HS-5 (cell line): ENCODE data around the gene NF2.

ENCODE experiments used
- DNase-seq: peaks from one replicate; pipeline ENCODE4 v3.0.0-alpha.2; 2012; ENCODE audit warnings: low read depth

NF2 gene

DNA sequence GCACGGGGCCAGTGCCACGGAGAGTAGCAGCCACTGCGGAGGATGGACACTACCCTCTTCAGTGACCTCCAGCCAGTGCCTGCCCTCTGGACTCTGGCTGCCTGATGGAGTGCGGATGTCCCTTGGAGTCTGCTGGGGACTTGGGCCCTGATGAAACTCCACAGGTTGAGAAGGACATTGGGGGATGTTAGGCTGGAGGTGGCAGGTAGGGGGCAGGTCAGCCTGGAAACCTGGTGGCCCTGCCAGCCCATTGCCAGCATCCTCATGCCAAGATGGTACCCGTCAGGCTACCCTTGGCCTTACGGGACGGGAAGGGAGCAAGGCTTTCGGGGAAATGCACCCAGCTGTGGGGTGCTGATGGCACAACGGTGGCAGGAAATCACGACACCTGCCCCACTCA is 120.3 kb downstream of the NF2 start:
- DNase-seq, result no peak

- no peak for DNase-seq
Measured at GRCh38 chr22:29724843-29725242, 121.4 kb downstream of the NF2 start.

- DNase-seq, result no peak
Measured at GRCh38 chr22:29726106-29726505, 122.7 kb downstream of the NF2 start.

- no peak for DNase-seq
Measured at GRCh38 chr22:29726512-29727130, 123.2 kb downstream of the NF2 start.

- no peak for DNase-seq
Measured at GRCh38 chr22:29727131-29727523, 123.7 kb downstream of the NF2 start.

DNA sequence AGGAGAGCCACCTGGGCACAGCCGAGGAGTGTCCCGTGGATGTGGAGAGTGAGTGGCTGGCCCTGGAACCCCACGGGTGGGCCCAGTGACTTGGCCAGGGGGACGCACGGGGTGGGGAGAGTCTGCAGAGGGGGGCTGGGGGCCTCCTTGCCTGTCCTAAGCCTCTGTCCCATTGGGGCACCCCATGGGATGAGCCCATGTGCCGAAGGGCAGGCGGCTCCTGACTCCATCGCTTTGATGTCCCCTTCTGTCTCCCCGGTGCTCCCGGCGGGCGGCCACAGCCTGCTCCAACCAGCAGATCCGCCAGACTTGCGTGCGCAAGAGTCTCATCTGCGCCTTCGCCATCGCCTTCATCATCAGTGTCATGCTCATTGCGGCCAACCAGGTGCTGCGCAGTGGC is 125.7 kb downstream of the NF2 start:
- no peak for DNase-seq

DNA sequence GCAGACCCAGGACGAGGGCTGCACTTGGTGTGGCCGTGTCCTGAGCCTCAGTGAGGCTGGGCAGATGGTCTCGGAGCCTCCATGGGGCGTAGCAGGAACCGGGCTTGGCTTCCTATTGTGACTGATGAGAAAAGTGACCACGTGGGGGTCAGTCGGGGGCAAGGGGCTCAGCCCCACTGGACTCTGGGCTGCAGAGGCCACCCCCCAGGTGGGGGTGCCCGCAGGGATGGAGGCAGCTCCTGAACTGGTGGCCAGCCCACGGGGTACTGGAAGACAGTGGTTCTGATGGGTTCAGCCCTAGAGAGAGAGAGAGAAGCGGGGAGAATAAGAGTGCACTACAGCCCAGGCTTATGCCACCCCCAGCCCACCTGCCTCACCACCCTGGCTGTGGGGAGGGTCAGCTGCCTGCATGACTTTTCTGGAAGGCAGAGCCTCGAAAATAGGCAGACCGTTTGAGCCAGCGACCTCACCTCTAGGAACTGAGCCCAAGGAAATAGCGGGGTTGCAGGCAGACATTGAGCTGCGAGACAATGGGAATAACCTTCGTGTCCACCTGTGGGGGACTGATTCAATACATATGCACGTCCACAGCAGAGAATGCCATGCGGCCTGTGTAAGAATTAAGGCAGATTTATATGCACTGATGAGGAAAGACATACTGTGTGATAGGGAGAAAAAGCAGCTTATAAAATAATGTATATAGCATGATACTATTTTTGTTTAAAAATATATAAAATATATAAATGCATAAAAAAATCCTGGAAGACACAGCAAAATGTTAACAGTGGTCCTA is 127.8 kb downstream of the NF2 start:
- no peak for DNase-seq

DNA sequence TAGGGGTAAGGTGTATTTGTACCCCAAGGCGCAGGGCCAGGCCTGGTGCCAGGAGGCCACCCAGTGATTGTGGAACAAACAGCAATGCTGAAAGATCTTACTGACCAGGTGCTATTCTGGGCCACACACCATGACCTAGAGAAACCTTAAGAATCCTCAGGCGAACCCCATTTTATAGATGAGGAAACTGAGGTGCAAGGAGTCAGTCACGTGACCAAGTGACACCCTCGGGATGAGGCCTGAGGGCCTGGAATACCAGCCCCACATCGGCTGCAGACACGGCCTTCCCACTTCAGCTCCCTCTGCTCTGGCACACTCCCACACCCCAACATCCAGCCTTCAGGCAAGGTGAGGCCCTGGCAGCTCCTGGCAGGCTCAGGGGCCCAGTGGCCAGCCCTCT is 129.4 kb downstream of the NF2 start:
- DNase-seq, result no peak

DNA sequence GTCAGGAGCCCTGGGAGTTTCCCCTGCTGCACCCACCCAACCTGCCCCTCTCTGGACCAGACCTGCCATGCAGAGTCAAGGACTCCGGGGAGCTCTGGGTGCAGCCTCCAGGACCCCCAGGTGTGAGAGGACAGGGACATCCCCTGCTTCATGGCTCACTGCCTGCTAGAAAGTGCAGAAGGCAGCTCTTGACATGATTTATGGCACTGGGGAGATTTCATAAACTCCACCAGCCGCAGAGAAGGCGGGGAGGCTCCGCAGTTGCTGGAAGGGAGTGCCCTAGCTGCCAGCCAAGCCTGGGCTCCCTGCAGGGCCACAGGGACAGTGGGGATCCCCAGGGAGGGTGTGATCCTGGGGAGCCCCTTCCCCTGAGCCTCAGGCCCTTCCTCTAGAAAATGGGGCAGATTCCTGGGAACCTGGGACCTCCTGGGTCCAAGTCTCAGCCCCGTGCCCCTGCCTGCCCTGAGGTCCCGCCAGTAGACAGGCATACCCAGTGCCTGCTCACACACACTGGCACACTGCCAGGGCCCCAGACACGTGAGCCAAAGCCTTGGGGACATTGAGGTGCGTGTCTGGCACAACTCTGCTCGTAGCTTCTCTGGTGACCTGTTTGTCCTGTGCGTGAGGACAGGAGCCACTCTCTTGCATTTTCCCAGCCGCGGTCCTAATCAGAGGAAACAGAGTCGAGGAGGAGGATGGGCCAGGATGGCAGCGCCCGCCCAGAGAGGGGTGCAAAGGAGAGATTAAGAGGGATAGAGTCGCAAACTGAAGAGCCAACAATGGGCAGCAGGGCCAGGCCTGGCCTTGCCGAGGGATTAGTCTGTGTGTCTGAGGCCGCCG is 130.1 kb downstream of the NF2 start:
- no peak for DNase-seq

DNA sequence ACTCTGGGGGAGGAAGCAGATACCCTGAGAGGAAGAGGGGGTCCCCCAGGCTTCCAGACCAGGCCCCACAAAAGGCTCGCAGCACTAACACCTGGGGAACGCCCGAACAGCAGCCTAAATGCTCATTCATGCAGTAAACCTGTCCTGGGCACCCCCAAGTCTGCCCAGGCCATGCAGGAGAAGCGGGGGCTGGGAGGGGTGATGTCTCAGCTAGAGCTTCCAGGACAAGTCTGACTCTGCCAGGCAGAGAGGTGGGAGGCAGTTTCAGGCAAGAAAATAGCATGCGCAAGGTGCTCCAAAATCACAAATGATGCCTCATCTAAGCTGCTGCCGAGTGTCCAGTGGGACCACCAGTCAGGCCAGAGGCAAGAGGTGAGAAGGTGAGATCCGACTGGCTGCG is 131.0 kb downstream of the NF2 start:
- DNase-seq, result no peak

DNA sequence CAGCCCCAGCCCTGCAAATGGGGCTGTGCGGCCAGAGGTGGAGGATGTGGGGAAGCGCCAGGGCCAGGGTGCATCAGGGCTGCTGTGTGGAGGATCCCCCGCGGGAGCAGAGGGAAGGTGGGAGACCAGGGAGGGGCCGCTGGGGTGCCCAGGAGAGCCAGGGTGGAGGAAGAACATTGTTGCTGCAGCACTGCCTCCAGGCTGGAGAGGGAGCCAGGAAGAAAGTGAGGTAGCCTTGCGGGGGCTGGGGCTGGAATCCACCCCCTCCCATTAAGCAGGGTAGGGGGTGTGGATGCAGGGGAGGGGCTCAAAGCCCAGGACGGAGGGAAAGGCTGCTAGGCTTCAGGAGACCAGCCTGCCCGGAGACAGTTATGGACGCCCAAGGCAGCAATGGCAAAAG is 131.4 kb downstream of the NF2 start:
- DNase-seq, result no peak

DNA sequence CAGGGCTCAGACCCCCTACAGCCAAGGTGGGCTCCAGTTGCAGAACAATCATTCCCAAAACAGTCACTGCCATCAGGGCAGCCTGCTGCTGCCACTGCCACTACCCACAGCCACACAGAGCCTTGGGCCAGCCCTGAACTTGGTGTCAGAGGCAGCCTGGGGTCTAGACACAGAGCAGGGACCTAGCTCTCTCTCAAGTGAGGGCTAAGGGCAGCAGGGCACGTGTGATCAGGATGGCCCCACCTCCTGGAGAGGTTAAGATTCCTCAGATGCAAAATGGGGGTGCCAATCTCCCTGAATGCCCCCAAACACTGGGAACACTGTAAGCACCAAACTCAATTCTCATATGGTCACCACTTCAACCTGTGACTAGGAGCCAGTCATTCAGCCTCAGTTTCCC is 132.0 kb downstream of the NF2 start:
- no peak for DNase-seq

GRCh38 chr22:29737251-29738117 is 134.1 kb downstream of the NF2 start:
- DNase-seq, result no peak

DNA sequence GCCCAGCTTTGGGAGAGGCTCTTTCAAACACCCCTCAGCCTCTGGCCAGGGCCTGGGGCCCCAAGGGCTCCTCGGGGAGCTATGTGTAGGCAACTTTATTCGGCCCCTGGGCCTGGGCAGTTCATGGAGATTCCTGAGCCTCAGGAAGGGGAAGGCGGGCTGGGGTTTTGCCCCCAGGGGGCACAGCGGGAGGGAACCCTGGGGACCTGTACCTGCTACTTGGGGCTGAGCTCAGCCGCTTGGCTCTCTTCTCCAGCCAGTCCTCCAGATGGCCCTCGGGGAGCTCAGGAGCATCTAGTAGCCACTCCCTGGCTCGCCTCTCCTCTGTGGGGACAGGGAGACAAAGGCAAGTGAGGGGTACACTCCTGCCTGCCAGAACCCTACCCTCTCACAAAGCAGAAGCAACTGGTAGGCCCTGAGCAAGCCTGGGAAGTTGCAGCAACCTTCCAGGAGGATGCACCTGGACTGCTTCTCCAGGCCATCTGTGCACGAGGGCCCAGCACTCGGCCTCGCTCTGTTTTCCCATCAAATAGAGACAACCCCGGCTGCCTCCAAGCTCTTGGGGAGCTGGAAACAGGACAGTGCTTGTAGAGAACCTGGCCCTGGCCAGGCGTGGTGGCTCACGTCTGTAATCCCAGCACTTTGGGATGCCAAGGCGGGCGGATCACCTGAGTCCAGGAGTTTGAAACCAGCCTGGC is 134.8 kb downstream of the NF2 start:
- DNase-seq, result no peak

DNA sequence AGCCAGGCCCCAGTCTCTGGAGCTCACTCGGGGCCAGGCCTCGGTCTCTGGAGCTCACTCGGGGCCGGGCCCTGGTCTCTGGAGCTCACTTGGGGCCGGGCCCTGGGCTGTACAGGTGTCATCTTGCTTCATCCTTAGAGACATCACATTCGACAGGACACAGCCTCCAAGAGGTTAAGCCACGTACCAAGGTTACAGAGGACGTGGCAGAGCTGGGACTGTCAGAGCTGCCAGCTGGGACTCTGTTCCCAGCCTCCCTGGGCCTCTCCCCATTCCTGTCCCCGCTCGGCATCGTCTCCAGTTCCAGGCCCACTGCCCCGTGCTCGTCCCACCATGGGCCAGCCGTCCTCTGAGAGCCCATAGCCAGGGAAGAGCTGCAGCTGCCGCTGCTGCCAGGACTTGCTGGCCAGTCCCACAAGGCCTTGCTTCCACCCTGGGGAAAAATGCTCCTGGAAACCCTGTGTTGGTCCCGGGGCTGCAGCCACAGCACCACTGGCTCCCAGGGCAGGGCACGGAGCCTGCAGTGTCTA is 136.0 kb downstream of the NF2 start:
- DNase-seq, result no peak

GRCh38 chr22:29740216-29740615 is 136.8 kb downstream of the NF2 start:
- DNase-seq, result no peak

DNA sequence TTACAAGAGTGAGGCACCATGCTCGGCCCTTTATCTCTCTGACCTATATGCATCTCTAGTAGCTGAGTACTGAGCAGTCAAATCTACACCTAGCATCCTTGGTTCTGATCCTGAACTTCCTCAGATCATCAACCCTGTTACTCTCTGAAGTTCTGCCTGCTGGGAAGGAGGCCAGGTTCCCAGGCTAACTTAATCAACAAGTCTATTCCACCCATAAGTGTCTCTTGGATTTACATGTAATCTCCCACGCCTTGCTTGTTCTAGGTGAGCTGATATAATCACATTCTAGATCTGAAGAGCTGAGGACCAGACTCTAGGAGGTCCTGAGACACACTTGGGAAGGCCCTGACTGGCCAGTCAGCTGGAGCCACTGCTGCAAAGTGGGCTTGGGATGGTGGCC is 138.5 kb downstream of the NF2 start:
- no peak for DNase-seq

GRCh38 chr22:29742326-29742725 is 138.9 kb downstream of the NF2 start:
- DNase-seq, result no peak

DNA sequence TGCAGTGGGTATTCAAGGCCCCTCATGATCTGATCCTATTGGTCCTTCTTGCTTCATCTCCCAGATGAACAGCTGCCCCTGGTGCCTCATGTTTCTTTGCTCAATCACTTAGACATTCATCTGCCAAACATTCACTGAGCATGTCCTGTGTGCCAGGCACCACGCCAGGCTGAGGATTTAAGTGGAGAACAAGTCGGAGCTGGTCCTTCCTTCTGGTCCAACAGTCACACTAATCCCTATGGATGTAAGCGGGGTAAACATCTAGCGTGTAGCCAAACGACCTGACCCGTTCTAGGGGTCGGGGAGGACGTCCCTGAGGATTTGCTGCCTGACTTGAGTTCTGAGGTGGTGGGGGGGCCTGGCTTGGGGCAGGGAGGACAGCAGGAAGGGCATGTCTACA is 141.5 kb downstream of the NF2 start:
- peak; percentile 58 for DNase-seq

DNA sequence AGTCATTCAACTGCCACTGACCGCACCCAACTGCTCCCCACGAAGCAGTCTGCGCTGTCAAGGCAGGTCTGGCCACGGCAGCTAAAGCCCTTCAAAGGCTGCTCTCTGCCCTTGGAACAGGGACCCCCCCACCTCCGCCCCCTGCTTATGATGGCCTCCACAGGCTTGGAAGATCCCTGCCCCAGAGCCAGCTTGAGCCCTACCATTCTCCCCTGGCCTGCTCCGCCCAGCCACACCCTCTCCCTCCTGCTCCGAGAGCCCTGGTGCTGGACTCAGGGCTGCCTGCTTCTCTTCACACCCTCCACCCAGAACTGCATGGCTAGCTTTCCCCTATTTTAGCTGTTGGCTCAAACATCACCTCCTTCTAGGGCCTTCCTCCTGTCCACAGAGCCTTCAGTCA is 144.4 kb downstream of the NF2 start:
- DNase-seq, result no peak
